ENCODE data around the gene MFNG. TPM values are rescaled to one million over a fixed set of nuclear protein-coding genes. Genes with fewer than 3 reads are reported as not detected.

Gene MFNG
- total RNA-seq, 1 donor: 0.72 TPM

GRCh38 chr22:37517826-37518450 lies 31.8 kb upstream of the MFNG start:
- H3K27ac ChIP-seq (ENCODE audit: low read depth, low read length): no peak overlapping the region
- H3K4me3 ChIP-seq (ENCODE audit: insufficient read depth, low read length): peak overlapping the region; percentile 81
- H3K9me3 ChIP-seq (ENCODE audit: low read depth, low read length): no peaks in the 10 kb centered on the region
- peaks cover 18% of the 10 kb centered on the region for H3K79me2 ChIP-seq (ENCODE audit: insufficient read depth, low read length)
- H2AFZ ChIP-seq (ENCODE audit: low read length): peak overlapping the region; percentile 70
- peaks cover 24% of the 10 kb centered on the region for H3K36me3 ChIP-seq (ENCODE audit: insufficient read depth, low read length)
- H3K4me1 ChIP-seq (ENCODE audit: insufficient read depth, low read length): peaks cover 8% of the 10 kb centered on the region
- peak; percentile 87 for DNase-seq (ENCODE audit: insufficient read length, low spot score, missing footprints)
- peaks cover 5% of the 10 kb centered on the region for H4K20me1 ChIP-seq (ENCODE audit: insufficient read depth, low read length)
- H3K27me3 ChIP-seq (ENCODE audit: insufficient read depth, low read length): no peaks in the 10 kb centered on the region
- TF ChIP-seq CTCF (IDR thresholded peaks at IDR 0.05; ENCODE audit: extremely low read depth, low read depth, low read length): no peak
- peak overlapping the region; percentile 87 for H3K4me2 ChIP-seq (ENCODE audit: insufficient read depth, low read length)

- no peak for TF ChIP-seq CTCF (IDR thresholded peaks at IDR 0.05; ENCODE audit: extremely low read depth, low read depth, low read length)
- peaks cover 15% of the 10 kb centered on the region for H4K20me1 ChIP-seq (ENCODE audit: insufficient read depth, low read length)
- H3K27ac ChIP-seq (ENCODE audit: low read depth, low read length): no peak overlapping the region
- peak; percentile 51 for DNase-seq (ENCODE audit: insufficient read length, low spot score, missing footprints)
- peaks cover 24% of the 10 kb centered on the region for H3K36me3 ChIP-seq (ENCODE audit: insufficient read depth, low read length)
- no peaks in the 10 kb centered on the region for H3K27me3 ChIP-seq (ENCODE audit: insufficient read depth, low read length)
- H3K9me3 ChIP-seq (ENCODE audit: low read depth, low read length): no peaks in the 10 kb centered on the region
- peaks cover 22% of the 10 kb centered on the region for H3K79me2 ChIP-seq (ENCODE audit: insufficient read depth, low read length)
- H3K4me1 ChIP-seq (ENCODE audit: insufficient read depth, low read length): peaks cover 22% of the 10 kb centered on the region
- no peak overlapping the region for H3K4me2 ChIP-seq (ENCODE audit: insufficient read depth, low read length)
- no peak overlapping the region for H3K4me3 ChIP-seq (ENCODE audit: insufficient read depth, low read length)
- no peak overlapping the region for H2AFZ ChIP-seq (ENCODE audit: low read length)
These were observed 30.3 kb upstream of the MFNG start for GRCh38 chr22:37516456-37516855.

- no peak overlapping the region for H3K4me2 ChIP-seq (ENCODE audit: insufficient read depth, low read length)
- no peak for TF ChIP-seq CTCF (IDR thresholded peaks at IDR 0.05; ENCODE audit: extremely low read depth, low read depth, low read length)
- peaks cover 16% of the 10 kb centered on the region for H4K20me1 ChIP-seq (ENCODE audit: insufficient read depth, low read length)
- no peak overlapping the region for H3K4me3 ChIP-seq (ENCODE audit: insufficient read depth, low read length)
- H2AFZ ChIP-seq (ENCODE audit: low read length): no peak overlapping the region
- H3K27ac ChIP-seq (ENCODE audit: low read depth, low read length): no peak overlapping the region
- H3K9me3 ChIP-seq (ENCODE audit: low read depth, low read length): no peaks in the 10 kb centered on the region
- H3K4me1 ChIP-seq (ENCODE audit: insufficient read depth, low read length): peaks cover 23% of the 10 kb centered on the region
- H3K79me2 ChIP-seq (ENCODE audit: insufficient read depth, low read length): peaks cover 22% of the 10 kb centered on the region
- DNase-seq (ENCODE audit: insufficient read length, low spot score, missing footprints): peak; percentile 48
- H3K27me3 ChIP-seq (ENCODE audit: insufficient read depth, low read length): no peaks in the 10 kb centered on the region
- peaks cover 24% of the 10 kb centered on the region for H3K36me3 ChIP-seq (ENCODE audit: insufficient read depth, low read length)
These were observed 29.7 kb upstream of the MFNG start for GRCh38 chr22:37515901-37516300.

GRCh38 chr22:37514526-37515051 lies 28.4 kb upstream of the MFNG start:
- H3K27me3 ChIP-seq (ENCODE audit: insufficient read depth, low read length): no peaks in the 10 kb centered on the region
- peak; percentile 49 for DNase-seq (ENCODE audit: insufficient read length, low spot score, missing footprints)
- peaks cover 23% of the 10 kb centered on the region for H3K4me1 ChIP-seq (ENCODE audit: insufficient read depth, low read length)
- H3K4me3 ChIP-seq (ENCODE audit: insufficient read depth, low read length): no peak overlapping the region
- H2AFZ ChIP-seq (ENCODE audit: low read length): no peak overlapping the region
- H3K36me3 ChIP-seq (ENCODE audit: insufficient read depth, low read length): peaks cover 24% of the 10 kb centered on the region
- TF ChIP-seq CTCF (IDR thresholded peaks at IDR 0.05; ENCODE audit: extremely low read depth, low read depth, low read length): no peak
- peaks cover 24% of the 10 kb centered on the region for H3K79me2 ChIP-seq (ENCODE audit: insufficient read depth, low read length)
- H3K4me2 ChIP-seq (ENCODE audit: insufficient read depth, low read length): no peak overlapping the region
- peaks cover 22% of the 10 kb centered on the region for H4K20me1 ChIP-seq (ENCODE audit: insufficient read depth, low read length)
- H3K27ac ChIP-seq (ENCODE audit: low read depth, low read length): no peak overlapping the region
- no peaks in the 10 kb centered on the region for H3K9me3 ChIP-seq (ENCODE audit: low read depth, low read length)

Measured in osteoblast (primary cell).